H54 (cell line): ENCODE data around the gene ADAMTS13.
"Not testable (repeated sequence)": the region's sequence is repeated elsewhere in the genome, so short reads cannot be mapped to it uniquely, and the experiment has no call there.

Source experiments
- DNase-seq: peaks from one replicate; pipeline ENCODE4 v3.0.0; 2011; ENCODE audit warnings: low spot score, mixed read lengths; ENCODE audit not compliant: insufficient read length
- FAIRE-seq: peaks from 3 replicates; lab custom pipeline; 2011; peaks lifted over from hg19 to GRCh38; lab: Jason Lieb, UNC
- POLR2A ChIP-seq: IDR thresholded peaks from 2 replicates; pipeline ENCODE4 v1.6.1; 2011; ENCODE audit warnings: low read depth, mild to moderate bottlenecking, low read length

Gene ADAMTS13

DNA sequence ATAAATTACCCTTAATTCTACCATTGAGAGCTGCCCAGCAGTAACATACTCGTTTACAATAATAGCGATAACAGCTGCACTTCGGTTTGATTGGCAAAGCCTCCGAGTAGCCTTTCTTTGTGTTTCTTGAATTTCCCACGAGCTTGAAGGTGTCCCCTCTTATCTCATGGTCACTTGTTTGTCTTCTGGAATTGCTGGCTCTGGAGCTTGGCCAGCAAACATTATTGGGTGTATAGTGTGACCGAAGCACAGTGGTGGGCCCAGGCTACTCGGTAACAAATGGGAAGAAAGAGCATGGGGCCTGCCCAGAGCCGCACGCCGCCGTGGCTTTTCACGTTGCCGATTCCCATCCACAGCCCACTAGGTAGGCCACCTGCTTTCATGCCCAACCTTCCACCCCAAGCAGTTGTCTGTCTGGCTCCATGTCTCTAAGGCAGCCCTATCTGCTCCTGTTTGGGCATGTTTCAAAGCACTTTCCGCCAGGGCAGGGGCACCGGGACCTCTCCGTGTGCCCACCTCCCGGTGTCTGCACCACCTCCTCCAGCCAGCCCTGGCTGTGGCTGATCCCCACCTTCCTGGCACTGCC is 37.3 kb upstream of the ADAMTS13 start:
- DNase-seq, result no peak
- FAIRE-seq, result no peak
- TF ChIP-seq POLR2A, result no peak

DNA sequence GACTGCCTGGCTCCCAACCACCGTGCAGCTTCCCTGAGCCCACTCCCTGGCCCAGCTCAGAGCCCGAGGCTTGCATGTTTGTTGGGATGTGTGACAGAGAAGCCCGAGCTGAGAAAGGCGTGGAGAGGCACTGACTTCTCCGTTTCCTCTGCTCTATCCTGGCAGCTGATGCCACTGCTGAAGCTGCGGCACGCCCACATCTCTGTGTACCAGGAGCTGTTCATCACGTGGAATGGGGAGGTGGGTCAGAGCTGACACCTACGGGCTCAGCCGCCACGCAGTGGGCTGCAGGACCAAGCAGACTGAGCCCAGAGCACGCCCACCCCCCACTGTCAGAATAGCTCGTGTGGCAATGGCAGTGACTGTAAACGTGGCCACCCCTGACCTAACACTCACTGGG is 36.7 kb upstream of the ADAMTS13 start:
- TF ChIP-seq POLR2A, result no peak
- FAIRE-seq, result no peak
- no peak for DNase-seq

DNA sequence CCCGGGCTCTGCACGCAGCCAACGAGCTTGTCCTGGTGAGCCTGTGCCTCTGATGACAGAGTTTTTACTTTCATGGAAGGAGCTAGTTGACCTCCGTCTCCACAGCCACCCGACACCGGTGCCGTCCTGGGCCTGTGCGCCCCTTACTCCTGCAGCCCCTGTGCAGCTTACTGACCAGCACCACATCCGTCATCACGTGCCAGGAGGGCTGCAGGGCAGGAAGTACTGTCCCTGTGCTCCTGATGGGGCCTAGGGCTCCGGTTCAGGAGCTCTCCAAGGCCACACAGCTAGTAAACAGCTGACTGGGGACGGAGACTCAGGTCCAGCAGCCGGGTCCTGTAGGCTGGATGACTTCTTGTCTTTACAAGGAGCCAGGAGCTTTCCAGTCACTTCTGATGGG is 35.8 kb upstream of the ADAMTS13 start:
- TF ChIP-seq POLR2A, result no peak
- FAIRE-seq (no peak), DNase-seq (no peak)

DNA sequence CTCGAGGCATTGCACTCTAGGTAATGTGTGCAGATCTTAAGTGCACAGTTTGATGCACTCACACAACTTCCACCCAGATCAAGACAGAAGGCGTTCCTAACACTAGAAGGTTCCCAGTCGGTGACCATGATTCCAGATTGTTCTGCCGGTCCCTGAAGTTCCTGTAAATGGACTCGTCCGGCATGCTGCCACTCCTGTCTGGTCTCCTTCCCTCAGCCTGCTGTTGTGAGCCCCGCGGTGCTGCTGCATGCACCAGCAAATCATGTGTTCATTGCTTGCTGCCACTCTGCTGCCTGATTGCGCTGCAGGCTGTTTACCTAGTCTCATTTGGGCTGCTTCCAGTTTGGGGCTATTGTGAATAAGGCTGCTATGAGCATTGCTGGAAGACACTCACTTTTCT is 34.5 kb upstream of the ADAMTS13 start:
- FAIRE-seq, result no peak
- TF ChIP-seq POLR2A, result no peak
- no peak for DNase-seq

DNA sequence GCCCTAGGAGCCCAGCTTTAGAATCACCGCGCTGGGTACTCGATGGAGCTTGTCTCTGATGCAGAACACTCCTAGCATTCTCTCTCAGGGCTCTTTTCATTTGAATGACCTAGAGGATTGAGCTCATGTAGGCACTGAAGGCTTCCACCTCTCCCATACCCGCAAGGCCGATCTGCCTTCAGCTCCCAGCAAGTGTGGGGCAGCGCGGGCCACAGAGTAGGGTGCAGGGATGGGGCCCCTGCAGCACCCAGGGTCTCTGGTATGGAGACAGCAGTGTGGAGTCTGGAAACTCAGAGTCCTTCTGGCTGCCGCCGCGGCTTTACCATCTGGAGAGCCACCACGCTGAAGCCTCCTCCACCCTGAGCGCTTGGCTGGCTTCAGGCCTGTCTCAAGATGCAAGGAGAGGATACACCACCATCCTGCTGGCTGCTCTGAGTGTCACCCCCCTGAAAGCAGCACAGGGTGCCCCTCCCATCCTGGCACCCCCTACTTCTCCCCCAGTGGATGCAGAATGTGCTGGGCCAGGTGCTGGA is 33.1 kb upstream of the ADAMTS13 start:
- TF ChIP-seq POLR2A, result no peak
- DNase-seq (no peak), FAIRE-seq (no peak)

DNA sequence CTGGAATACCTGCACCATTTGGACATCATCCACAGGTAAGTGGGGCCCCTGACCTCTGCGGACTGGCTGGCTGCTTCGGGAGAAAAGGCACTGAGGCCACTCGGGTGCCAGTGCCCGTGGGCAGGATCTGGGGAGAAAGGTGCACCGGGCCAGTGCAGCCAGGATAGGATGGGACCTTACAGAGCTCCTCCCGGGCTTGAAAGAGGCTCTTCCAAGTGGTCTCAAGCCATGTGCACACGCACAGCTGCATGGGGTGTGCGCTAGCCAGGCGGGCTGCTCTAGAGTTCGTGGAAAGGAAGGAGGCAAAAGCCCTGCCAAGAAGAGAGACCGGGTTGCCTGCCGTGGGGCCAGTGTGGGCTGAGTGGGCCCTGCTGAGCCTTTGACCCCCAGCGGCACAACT is 32.6 kb upstream of the ADAMTS13 start:
- FAIRE-seq, result no peak
- no peak for DNase-seq
- no peak for TF ChIP-seq POLR2A

DNA sequence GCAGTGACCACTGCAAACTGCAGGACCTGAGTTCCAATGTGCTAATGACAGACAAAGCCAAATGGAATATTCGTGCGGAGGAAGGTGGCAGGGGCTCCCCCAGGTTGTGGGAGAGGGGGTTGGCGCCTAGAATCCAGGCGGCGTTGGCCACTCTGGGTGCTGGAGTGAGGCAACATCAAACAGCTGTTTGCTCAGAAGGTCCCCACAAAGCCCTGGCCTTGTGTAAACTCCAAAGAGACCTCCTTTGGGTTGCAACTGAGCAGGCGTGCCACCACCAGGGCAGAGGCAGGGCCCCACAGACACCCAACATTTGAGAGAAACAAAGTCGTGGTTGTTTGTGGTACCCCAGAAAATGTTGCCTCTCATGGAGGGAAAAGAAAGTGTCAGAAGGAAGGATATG is 31.5 kb upstream of the ADAMTS13 start:
- DNase-seq (no peak), FAIRE-seq (no peak)
- TF ChIP-seq POLR2A, result no peak

DNA sequence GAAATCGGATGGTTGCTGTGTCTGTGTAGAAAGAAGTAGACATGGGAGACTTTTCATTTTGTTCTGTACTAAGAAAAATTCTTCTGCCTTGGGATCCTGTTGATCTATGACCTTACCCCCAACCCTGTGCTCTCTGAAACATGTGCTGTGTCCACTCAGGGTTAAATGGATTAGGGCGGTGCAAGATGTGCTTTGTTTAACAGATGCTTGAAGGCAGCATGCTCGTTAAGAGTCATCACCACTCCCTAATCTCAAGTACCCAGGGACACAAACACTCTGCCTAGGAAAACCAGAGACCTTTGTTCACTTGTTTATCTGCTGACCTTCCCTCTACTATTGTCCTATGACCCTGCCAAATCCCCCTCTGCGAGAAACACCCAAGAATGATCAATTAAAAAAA is 30.7 kb upstream of the ADAMTS13 start:
- FAIRE-seq, DNase-seq: not testable (repeated sequence)

DNA sequence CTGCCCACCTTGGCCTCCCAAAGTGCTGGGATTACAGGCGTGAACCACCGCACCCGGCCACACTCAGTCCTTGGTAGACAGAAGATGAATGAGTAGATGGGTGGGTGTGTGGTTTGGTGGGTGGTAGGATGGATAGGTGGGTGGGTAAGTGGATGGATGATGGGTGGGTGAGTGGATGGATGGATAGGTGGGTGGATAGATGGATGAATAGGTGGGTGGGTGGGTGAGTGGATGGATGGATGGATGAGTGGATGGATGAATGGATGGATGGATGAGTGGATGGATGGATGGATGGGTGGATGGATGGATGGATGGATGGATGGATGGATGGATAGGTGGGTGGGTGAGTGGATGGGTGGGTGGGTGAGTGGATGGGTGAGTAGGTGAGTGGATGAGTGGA is 29.9 kb upstream of the ADAMTS13 start:
- FAIRE-seq, DNase-seq: not testable (repeated sequence)

DNA sequence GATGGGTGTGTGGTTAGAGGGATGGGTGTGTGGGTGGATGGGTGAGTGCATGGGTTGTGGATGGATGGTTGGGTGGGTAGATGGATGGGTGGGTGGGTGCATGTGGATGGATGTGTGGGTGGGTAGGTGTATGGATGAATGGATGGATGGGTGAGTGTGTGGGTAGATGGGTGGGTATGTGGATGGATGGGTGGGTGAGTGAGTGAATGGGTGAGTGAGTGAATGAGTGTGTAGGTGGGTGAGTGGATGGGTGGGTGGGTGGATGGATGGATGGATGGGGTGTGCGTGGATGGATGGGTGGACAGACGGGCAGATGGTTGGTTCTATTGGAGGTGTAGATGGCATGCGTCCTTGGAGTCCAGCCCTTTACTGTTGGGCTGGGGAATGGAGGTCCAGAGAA is 28.8 kb upstream of the ADAMTS13 start:
- DNase-seq (no peak), FAIRE-seq (no peak)
- TF ChIP-seq POLR2A, result no peak

DNA sequence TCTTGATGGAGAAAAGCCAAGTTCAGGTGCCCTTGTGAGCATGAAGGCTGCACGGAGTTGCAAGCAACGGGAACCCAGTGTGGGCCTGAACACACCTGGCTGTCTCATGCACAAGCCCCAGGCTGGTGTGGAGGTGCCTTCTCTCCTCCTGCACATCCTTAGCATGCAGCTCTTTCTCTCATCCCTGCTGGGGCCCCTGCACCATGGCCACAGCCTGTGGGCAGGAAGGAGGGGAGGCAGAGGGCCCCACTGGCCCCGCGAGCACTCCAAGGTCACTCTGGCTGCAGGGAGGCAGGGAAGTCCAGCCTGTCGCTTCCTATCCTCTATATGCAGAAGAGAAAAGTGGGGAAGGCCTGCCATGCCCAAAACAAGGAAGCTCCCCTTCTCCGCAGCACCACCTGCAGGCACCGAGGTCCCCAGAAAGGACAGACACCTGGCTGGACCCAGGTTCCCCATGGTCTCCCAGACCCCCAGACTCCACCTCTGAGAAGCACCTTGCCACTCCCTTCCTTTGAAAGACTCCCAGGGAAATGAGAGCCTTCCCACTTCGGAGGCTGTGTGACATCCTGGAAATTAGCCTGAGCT is 27.4 kb upstream of the ADAMTS13 start:
- DNase-seq, result no peak
- no peak for FAIRE-seq
- TF ChIP-seq POLR2A, result no peak

DNA sequence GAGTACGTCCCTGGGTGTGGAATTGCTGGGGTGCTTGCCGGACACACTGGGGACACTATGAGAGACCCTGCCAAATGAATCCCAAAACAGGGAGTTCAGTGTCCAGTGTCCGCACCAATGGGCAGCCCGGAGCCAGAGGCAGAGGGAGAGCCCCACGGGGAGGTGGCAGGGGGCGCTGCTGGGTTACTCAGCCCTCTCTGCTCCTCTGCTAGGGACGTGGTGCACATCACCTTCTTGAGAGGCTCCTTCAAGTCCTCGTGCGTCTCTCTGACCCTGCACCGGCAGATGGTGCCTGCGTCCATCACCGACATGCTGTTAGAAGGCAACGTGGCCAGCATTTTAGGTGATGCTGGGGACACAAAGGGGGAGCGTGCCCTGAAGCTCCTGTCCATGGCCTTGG is 25.2 kb upstream of the ADAMTS13 start:
- no peak for FAIRE-seq
- DNase-seq, result no peak
- no peak for TF ChIP-seq POLR2A

DNA sequence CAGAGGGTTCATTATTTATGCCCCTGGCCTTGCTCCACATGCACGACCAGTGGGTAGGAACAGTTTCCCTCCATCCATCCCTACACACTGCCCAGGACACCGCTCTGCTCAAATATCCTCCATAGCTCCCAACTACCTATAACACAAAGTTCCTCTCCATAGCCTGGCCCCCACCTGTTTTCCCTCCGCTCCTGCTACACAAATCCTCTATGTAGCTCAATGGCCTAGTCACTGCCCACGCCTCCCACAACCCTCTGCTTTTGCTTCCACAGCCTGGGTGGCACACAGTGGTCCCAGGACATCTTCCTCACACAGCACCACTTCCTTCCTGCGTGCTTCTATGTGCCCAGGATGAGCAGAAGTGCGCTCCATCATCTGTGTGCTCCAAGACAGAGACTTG is 24.8 kb upstream of the ADAMTS13 start:
- FAIRE-seq (no peak), DNase-seq (no peak)
- TF ChIP-seq POLR2A, result no peak

DNA sequence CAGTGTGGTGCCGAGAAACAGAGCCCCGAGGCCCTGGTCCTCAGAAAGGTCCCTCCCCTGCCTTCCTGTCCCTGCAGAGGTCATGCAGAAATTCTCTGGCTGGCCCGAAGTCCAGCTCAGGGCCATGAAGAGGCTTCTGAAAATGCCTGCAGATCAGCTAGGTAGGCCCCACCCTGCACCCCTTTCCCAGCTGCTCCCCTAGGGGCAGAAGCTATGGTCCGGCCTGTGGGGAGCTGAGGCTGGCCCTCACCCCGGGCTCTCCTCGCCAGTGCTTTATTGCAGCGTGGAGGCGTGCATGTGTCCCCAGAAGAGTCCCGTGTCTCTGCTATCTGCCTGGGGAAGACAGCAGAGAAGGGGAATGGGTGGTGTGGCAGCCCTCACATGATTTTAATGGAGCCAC is 24.3 kb upstream of the ADAMTS13 start:
- no peak for FAIRE-seq
- no peak for DNase-seq
- TF ChIP-seq POLR2A, result no peak

DNA sequence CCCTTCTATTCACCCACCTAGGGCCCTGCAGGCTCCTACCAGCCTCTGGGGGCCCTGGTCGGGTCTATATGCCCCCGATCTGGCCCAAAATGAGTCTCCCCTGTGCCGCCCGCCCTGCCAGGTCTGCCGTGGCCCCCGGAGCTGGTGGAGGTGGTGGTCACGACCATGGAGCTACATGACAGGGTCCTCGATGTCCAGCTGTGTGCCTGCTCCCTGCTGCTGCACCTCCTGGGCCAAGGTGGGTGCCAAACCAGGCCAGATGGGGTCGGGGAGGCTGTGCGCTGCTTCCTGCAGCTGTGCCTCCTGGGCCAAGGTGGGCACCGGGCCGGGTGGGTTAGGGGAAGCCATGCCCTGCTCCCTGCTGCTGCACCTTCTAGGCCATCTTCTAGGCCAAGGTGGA is 21.9 kb upstream of the ADAMTS13 start:
- no peak for DNase-seq
- FAIRE-seq, result no peak
- no peak for TF ChIP-seq POLR2A
